Umbilical cord (tissue), 2 donors: Measurements from ENCODE around the gene ZNF358. TPM values are rescaled to one million over a fixed set of nuclear protein-coding genes. Genes with fewer than 3 reads are reported as not detected.

ENCODE experiments used
- DNase-seq: peaks from one replicate; pipeline ENCODE4 v3.0.0-alpha.2; 2015; ENCODE audit warnings: low spot score
- total RNA-seq: library from RNA; depleted of rRNA; stranded (reverse); fragments of >200 nt; gene quantifications from one replicate; pipeline ENCODE4 v1.2.3, GENCODE V29; 2014; ENCODE audit warnings: low replicate concordance; ENCODE audit not compliant: insufficient read depth

ZNF358 gene
- 29.9 TPM for total RNA-seq

GRCh38 chr19:7515645-7516151 is at the start of gene ZNF358:
Gene ZNF358, plus strand, starts transcription at chr19:7516103. Its CDS starts 3,140 bp downstream, at chr19:7519243.
- peak; percentile 70 for DNase-seq

DNA sequence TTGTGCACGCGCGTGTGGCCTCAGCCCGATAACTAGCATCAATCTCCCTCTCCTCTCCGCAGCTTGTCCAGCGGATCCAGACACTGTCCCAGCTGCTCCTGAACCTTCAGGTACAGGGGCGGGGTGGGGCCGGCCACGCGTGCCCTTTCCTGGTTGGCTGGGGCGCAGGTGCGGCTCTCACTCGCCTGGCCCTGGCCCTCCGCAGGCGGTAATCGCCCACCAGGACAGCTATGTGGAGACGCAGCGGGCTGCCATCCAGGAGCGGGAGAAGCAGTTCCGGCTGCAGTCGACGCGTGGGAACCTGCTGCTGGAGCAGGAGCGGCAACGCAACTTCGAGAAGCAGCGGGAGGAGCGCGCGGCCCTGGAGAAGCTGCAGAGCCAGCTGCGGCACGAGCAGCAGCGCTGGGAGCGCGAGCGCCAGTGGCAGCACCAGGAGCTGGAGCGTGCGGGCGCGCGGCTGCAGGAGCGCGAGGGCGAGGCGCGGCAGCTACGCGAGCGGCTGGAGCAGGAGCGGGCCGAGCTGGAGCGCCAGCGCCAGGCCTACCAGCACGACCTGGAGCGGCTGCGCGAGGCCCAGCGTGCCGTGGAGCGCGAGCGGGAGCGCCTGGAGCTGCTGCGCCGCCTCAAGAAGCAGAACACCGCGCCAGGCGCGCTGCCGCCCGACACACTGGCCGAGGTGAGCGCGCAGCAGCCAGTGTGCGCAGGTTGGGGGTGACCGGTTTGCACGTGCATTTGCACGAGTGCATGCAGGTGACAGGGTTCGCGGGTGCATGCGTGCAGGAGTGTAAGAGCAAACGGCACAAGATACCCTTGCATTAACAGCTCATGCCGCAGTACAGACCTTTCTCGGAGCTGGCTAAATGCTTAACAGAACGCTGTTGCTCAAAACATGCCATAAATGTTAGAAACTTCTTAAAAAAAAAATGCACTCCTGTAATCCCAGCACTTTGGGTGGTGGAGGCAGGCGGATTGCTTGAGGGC is 48.6 kb upstream of the ZNF358 start:
- no peak for DNase-seq

- DNase-seq = no peak
These were observed 47.1 kb upstream of the ZNF358 start for GRCh38 chr19:7468840-7469239.

DNA sequence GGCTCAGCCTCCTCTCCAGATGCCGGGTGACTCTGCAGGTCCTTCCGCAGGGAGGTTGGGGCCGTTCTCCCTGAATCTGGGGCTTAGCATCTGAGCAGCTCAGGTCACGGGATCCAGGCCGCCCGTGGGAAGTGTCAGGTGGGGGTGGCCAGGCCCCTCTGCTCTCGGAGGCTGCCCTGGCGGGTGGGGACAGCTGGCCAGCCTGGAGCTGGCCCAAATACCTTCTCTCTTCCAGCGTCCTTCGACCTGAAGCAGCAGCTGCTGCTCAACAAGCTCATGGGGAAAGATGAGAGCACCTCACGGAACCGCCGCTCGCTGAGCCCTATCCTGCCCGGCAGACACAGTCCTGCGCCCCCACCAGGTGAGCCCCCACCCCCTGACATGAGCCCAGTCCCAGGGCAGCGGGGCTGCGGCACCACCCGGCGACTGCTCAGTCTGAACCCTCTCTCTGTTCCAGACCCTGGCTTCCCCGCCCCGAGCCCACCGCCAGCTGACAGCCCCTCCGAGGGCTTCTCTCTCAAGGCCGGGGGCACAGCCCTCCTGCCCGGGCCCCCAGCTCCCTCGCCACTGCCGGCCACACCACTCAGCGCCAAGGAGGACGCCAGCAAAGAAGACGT is 46.1 kb upstream of the ZNF358 start:
- no peak for DNase-seq

DNA sequence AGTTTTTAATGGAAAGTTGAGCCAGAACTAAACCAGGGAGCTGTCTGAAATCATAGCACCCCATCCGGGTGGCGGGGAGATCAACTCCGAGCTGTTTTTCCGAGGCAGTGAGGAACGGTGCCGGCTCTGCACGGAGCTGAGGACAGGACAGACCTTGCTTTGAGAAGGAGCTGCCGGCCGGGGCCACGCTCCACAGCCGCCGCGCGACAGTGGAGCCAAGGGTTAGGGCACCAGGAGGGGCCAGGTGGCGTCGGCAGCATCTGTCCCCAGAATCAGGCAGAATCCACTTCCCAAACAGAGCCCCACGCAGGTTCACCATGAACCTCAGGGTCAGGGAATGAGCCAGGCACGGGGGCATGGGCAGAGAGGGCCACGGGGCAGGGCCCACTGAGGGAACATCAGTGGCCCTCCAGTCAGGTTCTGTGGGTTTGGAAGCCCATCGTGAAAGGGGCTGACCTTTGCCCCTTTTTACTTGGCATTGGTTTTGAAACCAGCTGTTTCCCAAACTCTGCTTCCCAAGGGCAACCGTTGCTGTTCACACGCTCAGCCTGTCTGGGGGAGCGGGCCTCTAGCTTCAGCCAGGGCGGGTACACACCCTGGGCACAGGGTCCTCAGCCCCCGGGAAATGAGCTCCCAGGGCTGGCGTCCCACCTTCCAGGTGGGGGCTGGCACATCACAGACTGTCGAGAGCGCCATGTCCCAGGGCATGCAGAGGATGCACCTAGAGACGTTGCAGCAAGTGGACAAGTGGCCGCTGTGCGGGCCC is 45.2 kb upstream of the ZNF358 start:
- no peak for DNase-seq

- no peak for DNase-seq
These were observed 43.9 kb upstream of the ZNF358 start for GRCh38 chr19:7471696-7472615.

DNA sequence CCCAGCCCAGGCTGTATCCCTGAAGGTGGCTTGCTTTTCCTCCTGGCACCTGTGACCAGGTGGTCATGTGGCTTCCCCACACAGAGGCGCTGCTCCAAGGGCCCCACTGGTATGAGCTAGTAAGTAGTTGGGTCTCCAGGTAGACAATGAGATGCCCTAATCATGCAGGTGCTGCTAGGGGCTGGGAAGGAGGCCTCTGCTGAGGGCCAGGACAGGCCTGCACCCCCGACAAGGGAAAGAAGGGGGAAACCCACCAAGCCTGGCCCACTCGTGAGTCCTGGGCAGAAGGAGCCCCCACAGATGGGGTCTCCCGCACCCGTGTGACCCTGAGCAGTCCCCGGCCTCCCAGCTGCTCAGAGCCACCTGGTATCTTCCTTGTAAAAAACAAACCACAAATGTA is 40.2 kb upstream of the ZNF358 start:
- no peak for DNase-seq

DNA sequence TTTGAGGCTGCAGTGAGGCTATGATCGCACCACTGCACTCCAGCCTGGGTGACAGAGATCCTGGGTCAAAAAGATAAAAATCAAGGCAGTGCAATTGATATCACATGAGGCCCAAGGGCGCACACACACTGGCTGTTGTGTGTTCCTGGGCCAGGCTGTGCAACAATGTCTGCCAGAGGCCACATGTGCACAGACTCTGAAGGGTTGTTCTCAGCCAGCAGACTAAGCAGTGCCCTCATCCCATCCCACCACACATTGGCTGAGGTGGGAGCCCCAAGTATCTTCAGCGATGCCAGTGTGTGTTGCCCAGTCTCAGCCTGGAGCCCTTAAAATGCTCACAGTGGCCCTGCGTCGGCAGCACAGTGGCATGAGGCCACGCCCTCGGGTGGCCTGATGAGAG is 39.7 kb upstream of the ZNF358 start:
- DNase-seq = no peak

DNA sequence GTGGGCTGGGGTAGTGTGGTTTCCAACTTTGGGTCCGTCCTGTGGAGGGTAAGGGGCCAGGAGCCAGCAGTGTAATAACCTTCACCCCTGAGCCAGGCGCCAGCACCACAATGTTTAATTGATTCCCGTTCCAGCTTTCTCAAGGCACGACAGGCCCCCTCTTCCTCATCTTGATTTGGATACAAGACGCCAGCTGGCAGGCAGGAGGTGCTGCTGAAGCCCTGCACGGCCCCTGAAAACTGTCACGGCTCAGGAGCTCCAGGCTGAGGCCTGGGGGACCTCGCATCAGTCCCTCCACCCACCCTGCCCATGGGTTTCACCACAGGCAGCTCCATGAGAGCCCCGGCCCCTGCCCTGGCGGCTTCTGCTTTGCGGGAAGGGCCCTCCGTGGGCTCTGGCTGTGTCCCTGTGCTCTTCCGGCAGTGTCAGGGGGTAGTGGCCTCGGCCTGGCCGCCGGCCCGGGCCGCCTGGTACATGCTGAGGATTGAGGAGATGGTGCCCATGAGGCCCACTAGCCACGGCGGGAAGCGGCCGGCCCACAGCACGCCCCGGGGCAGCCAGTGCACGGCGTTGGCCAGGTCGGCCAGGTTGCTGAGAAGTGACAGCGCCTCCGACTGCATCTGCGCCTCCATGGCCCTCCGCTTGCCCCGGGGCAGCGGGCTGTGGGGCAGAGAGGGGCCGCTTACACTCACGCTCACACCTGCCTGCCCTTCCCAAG is 39.0 kb upstream of the ZNF358 start:
- DNase-seq = no peak

DNA sequence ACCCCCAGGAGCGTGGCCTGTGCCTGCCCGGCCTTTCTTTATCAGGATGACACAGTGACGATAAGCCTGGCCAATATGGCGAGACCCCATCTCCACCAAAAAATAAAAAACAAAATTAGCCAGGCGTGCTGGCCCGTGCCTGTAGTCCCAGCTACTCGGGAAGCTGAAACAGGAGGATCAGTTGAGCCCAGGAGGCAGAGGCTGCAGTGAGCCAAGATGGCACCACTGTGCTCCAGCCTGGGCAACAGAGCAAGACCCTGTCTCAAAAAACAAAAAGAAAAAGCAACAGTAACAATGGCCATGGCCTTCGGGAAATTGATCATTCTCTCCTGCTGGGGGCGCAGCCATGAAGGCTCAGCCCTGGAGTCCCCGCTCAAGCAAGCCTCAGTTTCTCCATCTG is 38.1 kb upstream of the ZNF358 start:
- DNase-seq = no peak

GRCh38 chr19:7478173-7478842 is 37.6 kb upstream of the ZNF358 start:
- no peak for DNase-seq

DNA sequence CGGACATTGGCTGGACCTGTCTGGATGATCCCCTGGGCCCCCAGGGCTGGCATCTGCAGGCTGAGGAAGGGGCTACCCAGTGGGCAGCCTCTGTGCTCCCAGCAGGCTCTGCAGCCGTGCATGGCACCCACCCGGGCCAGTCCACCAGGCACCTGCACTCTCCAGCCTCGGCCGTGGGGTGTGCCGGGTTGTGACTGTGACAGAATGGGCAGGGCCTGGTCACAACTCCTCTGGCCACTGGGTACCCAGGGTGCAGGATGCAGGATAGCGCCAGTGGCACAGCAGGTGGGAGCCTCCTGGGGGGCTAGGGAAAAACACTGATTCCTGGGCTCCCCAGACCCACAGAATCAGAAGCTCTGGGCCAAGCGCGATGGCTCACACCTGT is 37.1 kb upstream of the ZNF358 start:
- no peak for DNase-seq

DNA sequence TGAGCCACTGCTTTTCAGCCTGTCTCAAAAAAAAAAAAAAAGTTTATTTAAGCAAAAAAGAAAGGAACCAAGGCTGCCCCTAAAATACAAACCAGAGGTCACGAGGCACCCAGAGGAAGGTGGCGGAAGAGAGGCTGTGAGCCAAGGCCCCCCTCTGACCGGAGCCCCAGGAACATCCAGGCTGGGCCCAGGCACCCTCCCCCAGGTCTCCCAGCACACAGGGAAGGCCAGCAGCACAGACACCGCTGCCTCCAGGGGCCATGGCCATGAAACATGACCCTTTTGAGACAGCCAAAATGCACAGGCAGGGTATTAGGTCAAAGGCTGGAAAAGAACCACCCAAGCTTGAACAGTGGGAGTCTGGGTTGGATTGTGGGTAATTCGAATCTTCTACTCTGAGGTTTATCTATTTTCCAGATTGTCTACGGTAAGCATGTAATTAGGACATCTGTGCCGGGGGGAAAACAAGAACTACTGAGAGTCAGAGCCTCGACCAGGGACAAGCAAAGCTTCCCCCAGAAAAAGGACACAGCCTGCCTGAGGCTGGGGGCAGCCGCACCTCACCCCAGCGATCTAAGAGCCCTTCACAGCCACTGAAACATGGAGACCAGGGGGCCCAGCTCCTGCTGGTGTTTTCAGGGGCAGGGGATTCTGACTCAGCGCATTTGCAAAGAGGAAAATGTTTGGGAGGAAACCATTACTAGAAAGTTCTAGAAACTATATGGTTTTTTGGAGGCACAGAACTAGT is 35.5 kb upstream of the ZNF358 start:
- DNase-seq = no peak

- DNase-seq = peak; percentile 22
These were observed 35.0 kb upstream of the ZNF358 start for GRCh38 chr19:7480970-7481255.

GRCh38 chr19:7482584-7483439 is 33.1 kb upstream of the ZNF358 start:
- peak; percentile 83 for DNase-seq

DNA sequence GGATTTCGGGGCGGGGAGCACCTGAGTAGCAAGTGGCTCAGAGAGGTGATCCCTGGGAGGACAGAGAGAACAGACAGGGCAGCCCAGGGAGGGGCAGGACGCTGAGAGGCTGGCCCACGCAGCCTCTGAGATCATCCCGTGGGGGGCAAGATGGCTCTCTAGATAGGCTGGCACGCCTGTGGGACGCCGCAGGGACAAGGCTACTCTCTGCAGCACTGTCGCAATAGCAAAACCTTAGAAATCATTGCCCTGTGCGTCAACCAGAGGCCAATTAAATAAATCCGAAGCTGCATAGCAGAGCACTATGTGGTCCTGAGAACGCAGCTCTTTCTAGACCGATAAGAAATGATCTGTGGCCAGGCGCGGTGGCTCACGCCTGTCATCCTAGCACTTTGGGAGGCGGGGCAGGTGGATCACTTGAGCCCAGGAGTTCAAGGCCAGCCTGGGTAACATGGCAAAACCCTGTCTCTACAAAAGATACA is 32.1 kb upstream of the ZNF358 start:
- no peak for DNase-seq

DNA sequence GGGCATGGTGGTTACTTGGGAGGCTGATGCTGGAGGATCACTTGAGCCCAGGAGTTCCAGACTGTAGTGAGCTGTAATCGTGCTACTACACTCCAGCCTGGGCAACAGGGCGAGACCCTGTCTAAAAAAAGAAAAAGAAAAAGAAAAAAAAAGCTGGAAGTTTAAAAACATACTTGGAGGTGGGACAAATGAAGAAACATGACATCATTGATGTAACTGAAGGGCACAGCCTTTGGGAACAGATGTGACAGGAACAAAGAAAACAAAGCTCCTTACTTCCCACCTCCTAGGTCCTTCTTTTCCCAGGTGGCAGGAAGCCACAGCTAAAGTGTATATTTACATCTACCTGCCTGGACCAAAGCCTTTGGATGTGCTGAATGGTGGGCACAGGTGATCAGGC is 29.0 kb upstream of the ZNF358 start:
- DNase-seq = no peak
